ENCODE results near the gene JPH2. TPM values are rescaled to one million over a fixed set of nuclear protein-coding genes. Genes with fewer than 3 reads are reported as not detected.

The JPH2 gene
- total RNA-seq, 4 donors from 2014 or later: 0.17 to 8.7 (median 4.0) TPM

DNA sequence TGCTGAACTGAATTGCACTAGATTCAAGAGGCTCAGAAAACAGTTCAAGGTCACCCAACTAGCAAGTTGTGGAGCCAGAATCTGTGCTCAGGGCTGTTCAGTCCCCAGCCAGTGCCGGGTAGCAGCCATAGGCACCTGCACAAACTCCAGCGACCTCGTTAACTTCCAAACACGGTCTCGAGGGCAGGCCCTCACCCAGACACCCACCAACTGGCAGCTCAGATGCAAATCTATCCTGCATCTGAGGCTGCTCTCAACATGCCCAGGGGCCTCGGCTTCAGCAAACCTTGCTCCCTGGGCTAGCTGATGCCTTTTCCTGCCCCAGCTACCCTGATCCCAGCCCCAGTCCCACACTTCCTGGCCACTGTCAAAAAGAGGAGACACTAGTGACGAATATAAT is 3.7 kb downstream of the JPH2 start:
- TF ChIP-seq, protein P1, sequence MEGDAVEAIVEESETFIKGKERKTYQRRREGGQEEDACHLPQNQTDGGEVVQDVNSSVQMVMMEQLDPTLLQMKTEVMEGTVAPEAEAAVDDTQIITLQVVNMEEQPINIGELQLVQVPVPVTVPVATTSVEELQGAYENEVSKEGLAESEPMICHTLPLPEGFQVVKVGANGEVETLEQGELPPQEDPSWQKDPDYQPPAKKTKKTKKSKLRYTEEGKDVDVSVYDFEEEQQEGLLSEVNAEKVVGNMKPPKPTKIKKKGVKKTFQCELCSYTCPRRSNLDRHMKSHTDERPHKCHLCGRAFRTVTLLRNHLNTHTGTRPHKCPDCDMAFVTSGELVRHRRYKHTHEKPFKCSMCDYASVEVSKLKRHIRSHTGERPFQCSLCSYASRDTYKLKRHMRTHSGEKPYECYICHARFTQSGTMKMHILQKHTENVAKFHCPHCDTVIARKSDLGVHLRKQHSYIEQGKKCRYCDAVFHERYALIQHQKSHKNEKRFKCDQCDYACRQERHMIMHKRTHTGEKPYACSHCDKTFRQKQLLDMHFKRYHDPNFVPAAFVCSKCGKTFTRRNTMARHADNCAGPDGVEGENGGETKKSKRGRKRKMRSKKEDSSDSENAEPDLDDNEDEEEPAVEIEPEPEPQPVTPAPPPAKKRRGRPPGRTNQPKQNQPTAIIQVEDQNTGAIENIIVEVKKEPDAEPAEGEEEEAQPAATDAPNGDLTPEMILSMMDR (IDR thresholded peaks at IDR 0.05; ENCODE audit: low read depth): no peak

GRCh38 chr20:44182863-44183262 is 4.1 kb downstream of the JPH2 start:
- TF ChIP-seq, protein P1 (IDR thresholded peaks at IDR 0.05; ENCODE audit: low read depth): no peak

- TF ChIP-seq, protein P1 (IDR thresholded peaks at IDR 0.05; ENCODE audit: low read depth): no peak
These were observed 4.7 kb downstream of the JPH2 start for GRCh38 chr20:44182135-44182765.

DNA sequence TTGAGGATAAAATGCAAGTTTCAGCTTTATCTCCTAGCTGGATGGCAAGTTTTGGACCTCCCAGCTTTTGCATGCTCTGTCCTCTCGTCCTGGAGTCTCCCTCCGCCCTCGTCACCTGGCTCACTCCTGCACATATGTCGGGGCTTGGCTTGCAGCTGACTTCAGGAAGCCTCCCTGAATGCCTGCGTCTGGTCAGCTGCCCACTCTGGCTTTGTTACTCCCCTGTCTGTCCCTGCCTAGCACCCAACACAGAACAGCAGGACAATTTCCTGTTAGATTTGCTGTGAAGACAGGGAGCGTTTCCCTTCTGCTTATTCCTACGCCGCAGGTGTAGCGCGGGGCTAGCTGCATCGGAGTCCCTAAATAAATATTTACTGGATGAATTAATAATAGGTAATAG is 5.4 kb downstream of the JPH2 start:
- TF ChIP-seq, protein P1 (IDR thresholded peaks at IDR 0.05; ENCODE audit: low read depth): no peak

DNA sequence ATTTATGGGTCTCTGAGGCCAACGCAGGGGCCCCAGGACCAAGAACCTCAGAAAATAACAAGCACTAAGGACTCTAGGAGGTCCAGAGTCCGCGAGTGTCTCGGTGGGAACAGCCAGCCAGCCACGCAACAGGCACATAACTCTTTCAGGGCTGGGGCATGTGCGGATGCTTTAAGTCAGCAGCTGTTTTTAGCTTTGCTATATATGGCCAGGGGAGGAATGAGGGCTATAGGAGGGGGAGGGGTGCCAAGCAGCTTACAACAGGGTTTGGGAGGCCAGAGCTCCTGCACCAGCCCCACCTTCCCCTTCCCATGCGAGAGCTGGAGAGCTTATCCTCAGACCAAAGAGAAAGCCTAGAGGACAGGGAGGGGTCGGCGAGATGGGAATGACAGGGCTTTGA is 6.2 kb downstream of the JPH2 start:
- TF ChIP-seq, protein P1 (IDR thresholded peaks at IDR 0.05; ENCODE audit: low read depth): no peak

GRCh38 chr20:44176833-44177534 is 10.0 kb downstream of the JPH2 start:
- TF ChIP-seq, protein P1 (IDR thresholded peaks at IDR 0.05; ENCODE audit: low read depth): no peak

DNA sequence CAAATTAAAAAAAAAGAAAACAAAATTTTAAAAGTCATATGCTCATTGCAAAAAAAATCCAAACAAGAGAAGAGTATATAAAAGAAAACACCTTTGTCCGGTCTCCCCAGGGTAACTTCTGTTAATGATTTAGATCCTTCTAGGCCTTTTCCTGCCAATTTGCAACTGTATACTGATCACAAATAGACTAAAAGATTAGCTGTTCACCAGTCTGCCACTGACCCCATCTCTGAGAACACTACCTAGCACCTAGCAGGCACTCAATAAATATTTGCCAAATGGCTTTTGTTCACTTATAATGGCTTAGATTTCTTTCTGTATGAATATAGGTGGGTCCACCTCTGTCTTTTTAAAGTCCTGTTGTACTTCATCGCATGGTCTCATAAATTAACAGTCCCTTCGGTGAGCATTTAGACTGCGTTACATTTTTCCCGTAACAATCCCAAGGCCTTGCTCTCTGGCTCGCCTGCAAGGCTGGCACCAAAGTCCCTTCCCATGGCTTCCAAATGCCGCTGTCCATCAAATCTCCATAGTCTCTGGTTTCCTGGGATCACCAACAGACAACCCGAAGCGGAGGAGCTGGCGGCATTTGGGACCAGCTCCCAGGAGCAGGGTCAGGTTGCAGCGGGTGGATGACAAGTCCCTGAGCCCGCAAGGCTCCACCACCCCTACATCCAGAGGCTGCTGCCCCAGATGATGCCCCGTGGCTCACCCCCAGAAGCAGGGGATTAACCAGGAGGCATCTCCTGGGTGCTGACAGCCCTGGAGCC is 11.8 kb downstream of the JPH2 start:
- TF ChIP-seq, protein P1 (IDR thresholded peaks at IDR 0.05; ENCODE audit: low read depth): no peak

Measured in subcutaneous adipose tissue (tissue), 4 donors.